Measurements from ENCODE around the gene KNOP1.
A peak's percentile ranks its signal among the peaks of the same experiment; 100 is the strongest.

KNOP1 gene

DNA sequence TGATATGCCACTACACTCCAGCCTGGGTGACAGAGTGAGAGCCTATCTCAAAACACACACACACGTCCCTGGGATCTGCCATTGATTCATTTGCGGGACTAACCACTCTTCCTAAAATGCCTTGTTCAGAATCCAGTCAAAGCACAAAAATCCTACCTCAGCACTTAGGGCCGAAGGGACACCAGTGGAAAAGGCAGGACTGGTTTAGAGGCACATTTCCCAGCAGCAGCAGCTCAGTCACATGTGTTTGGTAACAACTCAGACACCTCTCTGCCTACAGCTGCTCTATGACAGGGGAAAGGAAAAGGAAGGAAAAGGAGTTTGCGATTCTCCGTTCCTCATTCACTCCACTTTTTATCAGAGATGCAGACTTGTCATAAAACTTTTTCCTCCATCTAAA, 12.2 kb downstream of the KNOP1 start:
- no peak for DNase-seq

DNA sequence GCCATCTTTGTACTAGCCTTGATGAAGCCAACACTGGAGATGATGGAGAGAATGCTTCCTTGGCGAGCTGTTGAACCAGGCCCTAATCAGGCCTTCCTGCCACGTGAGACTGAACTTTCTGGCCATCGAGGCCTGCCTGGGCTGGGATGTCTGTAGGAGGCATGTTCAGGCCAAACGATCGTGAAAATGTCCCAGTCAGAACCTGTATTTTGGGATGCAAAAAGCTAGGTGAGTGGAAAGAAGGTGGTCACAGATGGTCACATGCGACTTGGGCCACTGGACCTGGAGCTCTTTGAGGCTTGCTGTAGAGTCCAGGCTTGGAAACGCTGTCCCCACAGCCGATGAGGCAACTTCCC, 12.9 kb downstream of the KNOP1 start:
- DNase-seq = no peak

DNA sequence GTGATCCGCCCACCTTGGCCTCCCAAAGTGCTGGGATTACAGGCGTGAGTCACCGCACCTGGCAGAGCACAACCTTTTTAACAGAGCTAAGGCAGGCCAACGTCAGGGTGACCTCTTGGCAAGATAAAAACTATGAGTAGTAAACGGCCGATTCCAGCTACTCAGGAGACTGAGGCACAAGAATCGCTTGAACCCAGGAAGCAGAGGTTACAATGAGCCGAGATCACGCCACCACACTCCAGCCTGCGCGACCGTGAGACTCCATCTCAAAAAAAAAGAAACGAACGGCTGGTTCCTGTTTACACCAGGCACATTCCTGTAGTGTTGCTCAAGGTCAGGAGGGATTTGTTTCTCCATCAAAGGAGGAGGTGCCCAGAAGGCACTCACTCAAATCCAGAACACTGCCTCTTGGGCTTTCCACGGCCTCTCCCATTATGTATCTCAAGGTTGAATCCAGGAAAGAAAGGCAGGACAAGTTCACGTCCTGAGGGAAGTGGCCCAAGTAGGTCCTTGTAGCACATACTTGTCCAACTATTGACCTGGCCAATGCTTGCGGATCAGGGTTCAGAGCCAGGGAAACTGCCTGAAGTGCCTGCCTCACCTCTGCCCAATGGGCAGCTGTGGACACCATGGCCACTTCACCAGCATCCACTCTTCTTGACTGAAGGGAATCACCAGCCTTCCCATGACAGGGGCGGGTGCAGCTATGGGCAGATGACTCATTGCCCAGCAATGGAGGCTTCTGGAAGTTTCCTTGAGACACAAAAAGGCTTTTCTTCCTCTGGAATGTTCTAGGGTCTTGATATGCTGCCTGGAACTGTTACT, 13.5 kb downstream of the KNOP1 start:
- no peak for DNase-seq

DNA sequence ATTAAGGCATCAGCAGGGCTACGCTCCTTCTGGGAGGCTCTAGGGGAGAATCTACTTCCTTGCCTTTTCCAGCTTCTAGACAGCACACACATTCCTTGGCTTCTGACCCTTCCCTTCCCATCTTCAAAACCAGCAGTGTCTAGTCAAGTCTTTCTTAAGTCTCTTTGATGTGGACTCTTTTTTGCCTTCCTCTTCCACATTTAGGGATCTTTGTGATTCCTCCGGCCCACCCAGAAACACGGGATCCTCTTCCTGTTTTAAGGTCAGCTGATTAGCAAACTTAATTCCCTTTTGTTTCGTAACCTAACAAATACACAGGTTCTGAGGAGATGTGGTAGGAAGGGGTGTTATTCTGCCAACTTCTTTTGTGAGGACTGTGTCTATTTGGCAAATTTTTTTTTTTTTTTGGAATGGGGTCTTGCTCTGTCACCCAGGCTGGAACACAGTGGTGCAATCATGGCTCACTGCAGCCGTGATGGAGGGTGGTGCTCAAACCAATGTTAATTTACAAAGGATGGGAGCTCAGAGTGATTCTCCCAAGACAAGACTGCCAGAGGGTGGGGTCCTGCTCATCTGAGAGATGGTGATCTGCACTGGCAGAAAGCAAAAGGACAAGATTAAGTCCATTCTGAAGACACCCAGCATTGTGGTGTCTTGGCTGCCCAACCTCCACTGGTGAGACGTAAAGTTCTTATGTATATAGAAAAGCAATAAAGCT, 14.7 kb downstream of the KNOP1 start:
- DNase-seq = no peak

DNA sequence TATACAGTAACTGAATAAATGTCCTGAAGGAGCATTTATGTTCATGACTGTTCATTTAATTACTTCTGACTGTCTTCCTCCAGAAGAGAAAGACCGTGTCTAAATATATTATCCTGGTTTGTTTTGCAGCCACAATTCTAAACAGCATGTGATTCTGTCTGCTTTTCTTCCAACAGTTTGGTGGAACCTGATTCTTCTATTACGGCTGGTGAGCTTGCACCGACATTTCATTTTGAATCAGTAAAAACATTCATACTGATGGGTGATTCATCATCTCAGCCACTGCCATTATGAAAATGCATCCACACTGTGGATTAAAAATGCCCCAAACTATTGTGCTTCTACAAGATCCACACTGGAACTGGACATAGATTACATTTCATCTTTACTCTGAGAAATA, 16.9 kb downstream of the KNOP1 start:
- no peak for DNase-seq

DNA sequence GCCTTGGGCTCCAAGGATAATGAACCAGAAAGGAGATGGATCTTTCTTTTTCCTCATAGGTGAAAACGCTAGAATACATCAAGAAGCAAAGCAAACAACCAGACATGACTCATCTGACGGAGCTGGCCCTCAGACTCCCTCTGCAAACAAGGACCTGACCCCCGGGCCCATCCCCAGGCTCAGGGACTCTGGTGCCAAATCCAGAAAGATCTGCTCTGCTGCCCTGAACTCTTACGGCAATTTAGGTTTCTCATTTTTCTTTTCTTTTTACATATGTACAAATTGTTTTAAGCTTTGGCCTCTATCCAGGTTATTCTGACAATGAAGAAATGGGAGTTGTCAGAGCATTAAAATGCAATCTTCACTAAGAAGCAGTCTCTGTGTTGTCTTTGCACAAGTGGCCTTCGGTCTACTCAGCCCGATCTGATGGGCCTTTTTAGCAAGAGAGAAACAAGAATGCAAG, 17.7 kb downstream of the KNOP1 start:
- no peak for DNase-seq

DNA sequence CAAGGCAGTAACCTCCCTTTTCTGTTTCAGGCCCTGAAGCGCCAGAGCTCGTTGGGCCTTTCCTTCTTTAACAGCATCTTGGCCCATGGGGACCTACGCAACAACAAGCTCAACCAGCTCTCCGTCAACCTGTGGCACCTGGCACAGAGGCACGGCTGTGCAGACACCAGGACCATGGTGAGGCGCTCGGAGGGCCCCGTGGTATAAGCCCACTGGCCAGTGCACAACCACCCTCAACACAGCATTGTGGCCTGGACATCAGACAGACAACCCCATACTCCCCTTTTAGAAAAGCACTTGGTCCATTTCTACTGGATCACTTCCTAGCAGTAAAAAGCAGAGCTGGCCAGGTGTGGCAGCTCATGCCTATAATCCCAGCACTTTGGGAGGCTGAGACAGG, 18.6 kb downstream of the KNOP1 start:
- DNase-seq = no peak

DNA sequence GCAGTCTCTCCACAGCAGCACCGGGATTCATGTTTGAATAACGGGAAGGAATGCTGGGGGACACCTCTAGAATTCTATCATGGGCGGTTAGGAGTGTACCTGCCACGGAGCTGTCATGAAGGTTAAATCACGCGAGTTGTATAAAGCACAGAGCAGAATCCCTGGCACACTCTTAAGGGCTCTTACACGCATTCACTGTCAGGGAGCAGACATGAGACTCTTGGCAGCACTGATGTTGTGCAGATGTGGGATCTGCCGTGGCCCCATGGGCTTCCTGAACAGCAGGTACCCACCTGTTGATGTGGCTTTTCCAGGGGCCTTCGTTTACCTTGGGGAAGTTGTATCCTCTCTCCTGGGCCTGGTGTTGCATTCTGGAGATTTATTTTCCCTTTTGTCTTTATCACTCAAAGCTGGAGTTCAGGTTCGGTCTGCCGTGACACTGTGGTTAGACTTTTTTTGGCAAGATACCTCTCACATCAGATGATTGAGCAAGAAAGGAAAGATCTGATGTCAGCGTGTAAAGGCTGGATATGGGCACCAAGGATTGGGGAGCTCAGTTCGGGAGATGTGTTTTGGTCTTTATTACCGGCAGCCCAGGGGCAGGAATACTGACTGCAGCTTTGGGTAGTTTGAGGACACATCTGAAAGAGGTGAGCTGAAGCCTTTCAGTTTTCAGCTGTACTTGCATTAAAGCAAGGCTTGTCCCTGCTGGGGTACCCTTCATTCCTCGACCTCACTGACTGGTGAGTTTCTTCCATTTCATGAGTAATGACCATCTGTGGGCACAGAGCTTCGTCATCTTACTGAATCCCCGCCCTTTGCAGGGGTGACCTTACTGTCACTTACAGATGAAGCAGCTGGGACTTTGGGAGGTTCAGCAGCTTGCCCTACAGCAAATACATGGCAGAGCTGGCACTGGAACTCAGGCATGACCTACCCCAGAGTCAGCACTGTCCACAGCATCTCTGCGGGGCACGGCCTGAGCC, 19.3 kb downstream of the KNOP1 start:
- no peak for DNase-seq

- DNase-seq = no peak
Measured at GRCh38 chr16:19697756-19698318, 20.2 kb downstream of the KNOP1 start.

DNA sequence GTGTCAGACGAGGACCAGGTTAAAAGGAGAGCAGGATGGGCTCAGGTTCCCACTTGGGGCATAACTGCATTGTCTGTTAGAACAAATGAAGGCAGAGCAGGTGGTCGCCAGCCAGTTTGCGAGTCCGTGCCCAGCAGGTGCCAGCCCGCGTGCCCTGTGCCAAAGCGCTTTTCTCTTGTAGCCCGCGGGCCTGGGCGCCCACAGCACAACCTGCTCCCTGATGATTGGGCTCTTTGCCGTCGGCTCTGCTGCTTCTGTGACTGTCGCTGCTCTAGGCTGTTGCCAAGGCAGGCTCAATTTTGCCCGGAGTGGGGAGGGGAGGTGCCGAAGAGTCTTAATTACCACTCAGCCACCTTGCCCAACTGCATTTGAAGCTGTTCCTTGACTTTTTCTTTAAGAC, 21.1 kb downstream of the KNOP1 start:
- no peak for DNase-seq

DNA sequence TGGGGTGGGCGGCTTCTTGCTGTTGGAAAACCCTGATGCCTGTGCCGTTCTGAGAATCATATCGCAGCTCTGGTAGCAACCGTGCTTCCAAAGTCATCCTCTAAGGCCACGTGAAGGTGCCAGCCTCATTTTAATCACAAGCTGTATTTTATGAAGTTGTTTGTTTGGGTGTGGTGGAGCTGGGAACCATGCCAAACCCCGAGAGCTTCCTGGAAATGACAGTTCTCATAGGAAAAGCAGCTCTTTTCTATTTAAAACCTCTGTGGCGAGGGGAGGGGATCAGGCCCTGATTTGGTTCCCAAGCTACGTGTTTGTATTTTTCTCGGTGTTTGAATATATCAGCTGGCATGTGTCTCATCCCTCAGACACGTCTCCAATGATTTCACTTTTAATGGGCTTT, 21.7 kb downstream of the KNOP1 start:
- DNase-seq = peak in 2 of 4 experiments; percentile 38 to 42

DNA sequence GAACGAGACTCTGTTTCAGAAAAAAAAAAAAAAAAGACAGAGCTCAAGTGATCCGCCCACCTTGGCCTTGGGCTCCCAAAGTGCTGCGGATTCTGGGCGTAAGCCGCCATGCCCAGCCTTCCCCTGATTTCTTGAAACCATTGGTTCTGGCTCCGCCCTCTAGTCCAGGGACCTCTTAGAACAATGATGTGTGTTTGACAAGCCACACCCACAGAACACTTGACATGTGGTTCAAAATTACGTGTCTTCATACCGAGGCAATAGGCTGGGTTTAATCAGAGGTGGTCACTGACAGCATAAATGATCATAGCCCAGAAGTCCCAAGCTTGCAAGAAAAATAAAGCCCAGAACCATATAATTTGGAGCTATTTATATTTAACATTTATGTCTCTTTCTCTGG, 23.0 kb downstream of the KNOP1 start:
- DNase-seq = no peak

- DNase-seq = no peak
Measured at GRCh38 chr16:19691161-19691711, 26.8 kb downstream of the KNOP1 start.

- no peak for DNase-seq
Measured at GRCh38 chr16:19690196-19690595, 27.8 kb downstream of the KNOP1 start.

DNA sequence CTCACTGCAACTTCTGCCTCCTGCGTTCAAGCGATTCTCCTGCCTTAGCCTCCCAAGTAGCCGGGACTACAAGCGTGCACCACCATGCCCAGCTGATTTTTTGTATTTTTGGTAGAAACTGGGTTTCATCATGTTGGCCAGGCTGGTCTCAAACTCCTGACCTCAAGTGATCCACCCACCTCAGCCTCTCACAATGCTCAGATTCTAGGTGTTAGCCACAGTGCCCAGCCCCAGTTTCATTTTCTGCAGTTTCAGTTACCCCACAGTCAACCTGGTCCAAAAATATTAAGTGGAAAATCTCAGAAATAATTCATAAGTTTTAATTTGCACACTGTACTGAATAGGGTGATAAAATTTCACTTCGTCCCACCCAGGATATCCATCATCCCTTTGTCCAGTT, 28.7 kb downstream of the KNOP1 start:
- DNase-seq = no peak

GRCh38 chr16:19688396-19689024, 29.5 kb downstream of the KNOP1 start:
- no peak for DNase-seq

DNA sequence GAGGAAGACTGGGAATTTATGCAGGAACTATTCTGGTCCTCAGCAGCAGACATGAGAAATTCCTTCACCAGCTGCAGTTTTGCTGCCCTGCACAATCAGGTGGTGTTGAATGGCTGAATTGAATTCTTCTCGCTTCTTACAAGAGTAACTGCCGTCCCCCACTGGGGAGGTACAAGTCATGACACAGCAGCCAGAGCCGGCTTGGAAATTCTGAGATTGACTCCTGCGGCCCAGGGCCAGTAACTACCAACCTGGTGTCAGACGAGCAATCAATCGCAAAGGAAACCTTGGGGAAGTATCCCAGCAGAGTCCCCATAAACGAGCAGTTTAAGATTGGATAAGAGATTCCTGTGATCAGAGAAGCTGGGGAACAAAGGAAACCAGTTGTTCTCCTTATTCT, 30.7 kb downstream of the KNOP1 start:
- DNase-seq = no peak

DNA sequence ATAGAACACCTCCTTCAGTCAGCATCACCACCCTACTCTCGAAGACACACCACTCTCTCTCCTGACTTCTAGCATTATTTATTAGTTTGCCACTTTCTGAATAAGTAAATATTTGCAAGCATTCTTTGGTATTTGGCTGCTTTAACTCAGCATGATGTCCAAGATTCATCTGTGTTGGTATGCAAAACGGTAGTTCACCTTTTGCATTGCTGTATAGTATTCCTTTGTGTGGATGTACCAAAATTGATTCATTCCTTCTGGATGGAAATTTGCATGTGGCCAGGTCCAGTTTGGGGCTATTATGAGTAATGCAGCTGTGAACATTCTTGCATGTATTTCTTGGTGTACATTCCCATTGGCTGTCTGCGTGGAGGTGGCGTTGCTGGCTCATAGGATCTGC, 32.9 kb downstream of the KNOP1 start:
- DNase-seq = no peak

DNA sequence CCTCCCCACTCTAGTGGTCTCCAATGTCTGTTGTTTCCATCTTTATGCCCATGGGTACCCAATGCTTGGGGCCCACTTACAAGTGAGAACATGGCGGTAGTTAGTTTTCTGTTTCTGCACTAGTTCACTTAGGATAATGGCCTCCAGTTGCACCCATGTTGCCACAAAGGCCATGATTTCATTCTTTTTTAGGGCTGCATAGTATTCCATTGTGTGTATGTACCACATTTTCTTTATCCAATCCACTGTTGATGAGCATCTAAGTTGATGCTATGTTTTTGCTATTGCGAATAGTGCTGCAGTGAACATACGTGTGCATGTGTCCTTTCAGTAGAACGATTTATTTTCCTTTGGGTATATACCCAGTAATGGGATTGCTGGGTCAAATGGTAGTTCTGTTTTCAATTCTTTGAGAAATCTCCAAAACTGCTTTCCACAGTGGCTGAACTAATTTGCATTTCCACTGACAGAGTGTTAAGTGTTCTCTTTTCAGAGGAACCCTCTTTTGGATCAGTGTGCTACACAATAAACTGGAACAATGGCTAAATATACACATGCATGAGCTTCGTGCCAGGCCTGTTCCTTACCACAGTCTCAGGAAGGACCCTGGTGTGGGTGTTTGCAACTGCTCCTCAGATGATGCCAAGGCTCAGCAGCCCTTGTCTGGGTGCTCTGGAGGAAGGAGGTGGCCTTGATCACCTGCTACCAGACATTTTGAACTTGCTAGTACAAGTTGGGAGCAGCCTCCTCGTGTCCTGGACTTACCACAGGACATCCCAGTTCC, 34.4 kb downstream of the KNOP1 start:
- no peak for DNase-seq

GRCh38 chr16:19681637-19682036, 36.4 kb downstream of the KNOP1 start:
- DNase-seq = no peak

DNA sequence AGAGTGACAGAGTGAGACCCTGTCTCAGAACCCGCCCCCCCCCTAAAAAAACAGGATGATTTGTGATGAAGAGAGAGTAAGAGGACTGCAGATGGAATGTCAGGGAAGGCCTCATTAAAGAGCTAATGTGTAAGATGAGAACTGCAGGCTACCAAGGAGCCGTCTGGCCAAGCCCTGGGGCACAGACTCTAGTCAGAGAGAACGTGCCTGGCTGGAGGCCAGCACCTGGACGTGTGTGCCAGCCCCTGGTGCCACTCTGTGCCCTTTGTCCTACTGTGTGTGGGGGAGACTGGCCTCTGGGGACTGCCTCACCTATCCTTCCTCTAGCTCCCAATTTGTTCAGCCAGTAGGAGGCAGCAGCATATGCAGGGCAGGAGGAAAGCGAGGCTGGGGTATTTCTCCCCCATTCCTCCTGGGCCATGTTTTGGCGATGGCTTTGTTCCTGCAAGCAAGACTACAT, 37.1 kb downstream of the KNOP1 start:
- DNase-seq = no peak
